Fibroblast of lung (primary cell): ENCODE results near the gene MARCHF2.

Experiments
- CTCF ChIP-seq, 2 donors: IDR thresholded peaks in 1 of 2; conservative IDR thresholded peaks in 1 of 2; 1 replicate in 1 of 2; 2 replicates in 1 of 2; pipeline ENCODE4 v1.5.1; 2011 to 2012; ENCODE audit warnings: low read length in 2 of 2, control low read depth in 1 of 2, inconsistent platforms in 1 of 2, low read depth in 1 of 2, mild to moderate bottlenecking in 1 of 2
- EZH2 ChIP-seq: IDR thresholded peaks from 2 replicates; pipeline ENCODE4 v1.5.1; 2012; ENCODE audit warnings: low read length, control low read depth, mild to moderate bottlenecking; ENCODE audit errors: missing control alignments

GRCh38 chr19:8475005-8475404 lies 61.9 kb downstream of the MARCHF2 start:
- TF ChIP-seq CTCF (conservative IDR thresholded peaks at IDR 0.05 in 1 of 2, IDR thresholded peaks at IDR 0.05 in 1 of 2; ENCODE audit: low read depth in 1 of 2, low read length in 2 of 2) (no peak), EZH2 (no peak)
